NT2/D1 (cell line): ENCODE data around the gene PDSS2.

Experiments
- SUZ12 ChIP-seq: IDR thresholded peaks from 2 replicates; pipeline ENCODE4 v1.6.1; 2011; ENCODE audit not compliant: insufficient read length, insufficient read depth; ENCODE audit errors: extremely low read depth
- YY1 ChIP-seq: IDR thresholded peaks from 2 replicates; pipeline ENCODE4 v1.6.1; 2011; ENCODE audit not compliant: insufficient read length, insufficient read depth
- ZNF274 ChIP-seq: IDR thresholded peaks from 2 replicates; pipeline ENCODE4 v1.6.1; 2011; ENCODE audit warnings: mild to moderate bottlenecking, low read depth, low read length

- TF ChIP-seq SUZ12 (no peak), ZNF274 (no peak), YY1 (no peak)
These were observed 31.3 kb upstream of the PDSS2 start for GRCh38 chr6:107490566-107491137.
